H9 (cell line): ENCODE data around the gene KLF15. TPM values are rescaled to one million over a fixed set of nuclear protein-coding genes. Genes with fewer than 3 reads are reported as not detected.

Experiments used
- DNase-seq: peaks from one replicate; pipeline ENCODE4 v3.0.0-alpha.2; 2017
- H2AFZ ChIP-seq: one replicate; pipeline ENCODE4 v1.6.1; 2013; ENCODE audit warnings: mild to moderate bottlenecking, low read length, control low read depth, moderate library complexity
- H2AK5ac ChIP-seq: 2 replicates; pipeline ENCODE4 v1.6.1; 2013; ENCODE audit warnings: low read length, control low read depth, mixed read lengths; ENCODE audit not compliant: insufficient read length
- H2BK120ac ChIP-seq: one replicate; pipeline ENCODE4 v1.6.1; 2013; ENCODE audit warnings: low read depth, mild to moderate bottlenecking, low read length, control low read depth, inconsistent platforms; ENCODE audit not compliant: poor library complexity, severe bottlenecking
- H2BK12ac ChIP-seq: 2 replicates; pipeline ENCODE4 v1.6.1; 2013; ENCODE audit warnings: low read length, control low read depth, mixed read lengths, low read depth; ENCODE audit not compliant: insufficient read length
- H2BK15ac ChIP-seq: 2 replicates; pipeline ENCODE4 v1.6.1; 2013; ENCODE audit warnings: low read depth, low read length, control low read depth
- H2BK20ac ChIP-seq: one replicate; pipeline ENCODE4 v1.6.1; 2013; ENCODE audit warnings: low read depth, mild to moderate bottlenecking, low read length, control low read depth, inconsistent platforms; ENCODE audit not compliant: poor library complexity, severe bottlenecking
- H2BK5ac ChIP-seq: 2 replicates; pipeline ENCODE4 v1.6.1; 2013; ENCODE audit warnings: low read length, control low read depth, mixed read lengths; ENCODE audit not compliant: insufficient read length
- H3K14ac ChIP-seq: 2 replicates; pipeline ENCODE4 v1.6.1; 2013; ENCODE audit warnings: low read length, control low read depth; ENCODE audit not compliant: insufficient read depth
- H3K18ac ChIP-seq: 2 replicates; pipeline ENCODE4 v1.6.1; 2013; ENCODE audit warnings: low read depth, mild to moderate bottlenecking, mixed read lengths, low read length, control low read depth; ENCODE audit not compliant: insufficient read length
- H3K23ac ChIP-seq: 2 replicates; pipeline ENCODE4 v1.6.1; 2013; ENCODE audit warnings: low read length, control low read depth, mixed read lengths, low read depth; ENCODE audit not compliant: insufficient read length
- H3K23me2 ChIP-seq: 2 replicates; pipeline ENCODE4 v1.6.1; 2013; ENCODE audit warnings: low read depth, mild to moderate bottlenecking, mixed read lengths, low read length, control low read depth; ENCODE audit not compliant: insufficient read length, poor library complexity, severe bottlenecking
- H3K27ac ChIP-seq: 2 replicates; pipeline ENCODE4 v1.5.1; 2013; ENCODE audit warnings: low read length, control low read depth, mixed read lengths, low read depth; ENCODE audit not compliant: insufficient read length
- H3K27me3 ChIP-seq: 2 replicates; pipeline ENCODE4 v1.6.1; 2013; ENCODE audit warnings: low read length, control low read depth, inconsistent platforms; ENCODE audit not compliant: insufficient read depth
- H3K4ac ChIP-seq: 2 replicates; pipeline ENCODE4 v1.6.1; 2013; ENCODE audit warnings: low read depth, mild to moderate bottlenecking, control low read depth, inconsistent platforms, low read length, moderate library complexity
- H3K4me1 ChIP-seq: 2 replicates; pipeline ENCODE4 v1.6.1; 2013; ENCODE audit warnings: low read length, control low read depth, inconsistent platforms; ENCODE audit not compliant: insufficient read depth
- H3K4me2 ChIP-seq: 2 replicates; pipeline ENCODE4 v1.6.1; 2013; ENCODE audit warnings: low read length, control low read depth, mixed read lengths; ENCODE audit not compliant: insufficient read length, insufficient read depth
- H3K56ac ChIP-seq: 2 replicates; pipeline ENCODE4 v1.6.1; 2013; ENCODE audit warnings: low read depth, mild to moderate bottlenecking, mixed read lengths, low read length, control low read depth; ENCODE audit not compliant: insufficient read length
- H3K79me1 ChIP-seq: 2 replicates; pipeline ENCODE4 v1.6.1; 2013; ENCODE audit warnings: low read depth, mild to moderate bottlenecking, moderate library complexity, low read length, control low read depth, inconsistent platforms; ENCODE audit not compliant: insufficient read depth, poor library complexity, severe bottlenecking
- H3K79me2 ChIP-seq: 2 replicates; pipeline ENCODE4 v1.6.1; 2013; ENCODE audit warnings: low read length, control low read depth, inconsistent platforms; ENCODE audit not compliant: insufficient read depth
- H3K9ac ChIP-seq: 2 replicates; pipeline ENCODE4 v1.6.1; 2013; ENCODE audit warnings: low read length, control low read depth, mixed read lengths; ENCODE audit not compliant: insufficient read length; ENCODE audit errors: extremely low read depth
- H3K9me3 ChIP-seq: one replicate; pipeline ENCODE4 v1.6.1; 2013; ENCODE audit warnings: low read depth, low read length, inconsistent platforms; ENCODE audit not compliant: control insufficient read depth
- H3T11ph ChIP-seq: one replicate; pipeline ENCODE4 v1.6.1; 2013; ENCODE audit warnings: mild to moderate bottlenecking, low read length, control low read depth, inconsistent platforms
- H4K20me1 ChIP-seq: one replicate; pipeline ENCODE4 v1.6.1; 2013; ENCODE audit not compliant: control insufficient read depth, insufficient read length, insufficient read depth
- H4K5ac ChIP-seq: 2 replicates; pipeline ENCODE4 v1.6.1; 2013; ENCODE audit warnings: low read depth, mild to moderate bottlenecking, mixed read lengths, low read length, control low read depth; ENCODE audit not compliant: insufficient read length
- H4K8ac ChIP-seq: replicated peaks from 2 replicates; pipeline ENCODE4 v1.6.1; 2013; ENCODE audit warnings: low read length, control low read depth, mixed read lengths, low read depth; ENCODE audit not compliant: insufficient read length
- H4K91ac ChIP-seq: 2 replicates; pipeline ENCODE4 v1.6.1; 2013; ENCODE audit warnings: low read depth, mild to moderate bottlenecking, moderate library complexity, mixed read lengths, low read length, control low read depth; ENCODE audit not compliant: insufficient read length
- H3K27ac Mint-ChIP-seq, 3 experiments: 2 replicates in 2 of 3; 3 replicates in 1 of 3; pipeline ENCODE4 v1.8.0; 2020 to 2021; ENCODE audit warnings: mixed read lengths in 3 of 3, mild to moderate bottlenecking in 1 of 3, moderate library complexity in 1 of 3
- H3K27me3 Mint-ChIP-seq: 2 replicates; pipeline ENCODE4 v1.8.0; 2021; ENCODE audit warnings: low read depth, mild to moderate bottlenecking, moderate library complexity, mixed read lengths
- H3K36me3 Mint-ChIP-seq, 3 experiments: 2 replicates in 2 of 3; 3 replicates in 1 of 3; pipeline ENCODE4 v1.8.0; 2020 to 2021; ENCODE audit warnings: low read depth in 3 of 3, mixed read lengths in 3 of 3; ENCODE audit not compliant: insufficient read depth in 1 of 3
- H3K4me1 Mint-ChIP-seq, 2 experiments: 2 replicates each; pipeline ENCODE4 v1.8.0; 2020; ENCODE audit warnings: mixed read lengths in 2 of 2
- H3K4me3 Mint-ChIP-seq, 2 experiments: 2 replicates in 1 of 2; 3 replicates in 1 of 2; pipeline ENCODE4 v1.8.0; 2020 to 2021; ENCODE audit warnings: mild to moderate bottlenecking in 2 of 2, mixed read lengths in 2 of 2, moderate library complexity in 1 of 2
- H3K9me3 Mint-ChIP-seq, 2 experiments: 2 replicates in 1 of 2; 3 replicates in 1 of 2; pipeline ENCODE4 v1.8.0; 2020; ENCODE audit warnings: mild to moderate bottlenecking in 2 of 2, mixed read lengths in 2 of 2, moderate library complexity in 1 of 2
- CTCF ChIP-seq: fragments of 200-600 bp; sonication (generic); conservative IDR thresholded peaks from 3 replicates; pipeline ENCODE4 v1.8.0; 2021; ENCODE audit warnings: antibody characterized with exemption, mild to moderate bottlenecking
- whole genome bisulfite sequencing: extraction: QIAGEN DNeasy Blood & Tissue Kit; methylation state at CpG from one replicate; pipeline ENCODE4 v1.1.7; 2013; ENCODE audit warnings: missing lambda C conversion rate, low lambda C conversion rate, mixed read lengths; ENCODE audit not compliant: insufficient read length; ENCODE audit errors: extremely low coverage; 5-methylcytosine and 5-hydroxymethylcytosine counted together
- total RNA-seq: library from RNA; stranded (reverse); gene quantifications from 2 replicates; pipeline ENCODE4 v1.2.1, GENCODE V29; 2021

KLF15 gene
- total RNA-seq, 1 experiment from 2014 or later = 10.8 TPM

GRCh38 chr3:126370606-126371005 lies 13.4 kb upstream of the KLF15 start:
- Mint-ChIP-seq H3K9me3 (0 out of 5 replicates have a peak, but pooled peaks cover 0 to 2% of the 10 kb centered on the region in 2 experiments), H3K27ac (no peak overlapping the region), H3K36me3 (no peaks in the 10 kb centered on the region; a peak in 1 of 7 replicates), H3K27me3 (no peaks in the 10 kb centered on the region; the same call in none of the 2 replicates), H3K4me1 (peaks cover 0 to 2% of the 10 kb centered on the region in 2 experiments; a peak in 1 of 4 replicates), H3K4me3 (no peak overlapping the region)
- H4K5ac ChIP-seq = no peak overlapping the region
- no peak overlapping the region for H2BK120ac ChIP-seq
- H2BK20ac ChIP-seq = no peak overlapping the region
- TF ChIP-seq CTCF = no peak
- H3K4ac ChIP-seq = no peak overlapping the region
- H3K9me3 ChIP-seq = no peaks in the 10 kb centered on the region
- no peak overlapping the region for H3K23ac ChIP-seq
- H3K27ac ChIP-seq = no peak overlapping the region
- H3T11ph ChIP-seq = no peak overlapping the region
- no peak overlapping the region for H2BK12ac ChIP-seq
- H3K27me3 ChIP-seq = no peaks in the 10 kb centered on the region
- no peak overlapping the region for H2BK15ac ChIP-seq
- H3K56ac ChIP-seq = no peak overlapping the region
- H3K79me1 ChIP-seq = no peaks in the 10 kb centered on the region
- no peak overlapping the region for H4K91ac ChIP-seq
- H2AK5ac ChIP-seq = no peak overlapping the region
- H3K18ac ChIP-seq = no peak overlapping the region
- no peaks in the 10 kb centered on the region for H3K4me1 ChIP-seq
- no CpG with 5 or more reads among the region's 7 CpGs for WGBS
- H3K9ac ChIP-seq = no peak overlapping the region
- H3K4me2 ChIP-seq = no peak overlapping the region
- DNase-seq = no peak
- H3K14ac ChIP-seq = no peak overlapping the region
- no peak overlapping the region for H2BK5ac ChIP-seq
- no peak overlapping the region for H2AFZ ChIP-seq
- H3K23me2 ChIP-seq = no peaks in the 10 kb centered on the region
- no peak overlapping the region for H4K8ac ChIP-seq
- no peaks in the 10 kb centered on the region for H4K20me1 ChIP-seq
- H3K79me2 ChIP-seq = no peaks in the 10 kb centered on the region
